ENCODE data around the gene CHRNA4. TPM values are rescaled to one million over a fixed set of nuclear protein-coding genes. Genes with fewer than 3 reads are reported as not detected.

The CHRNA4 gene
- total and polyA plus RNA-seq, 11 donors: 0.06 to 1.5 (median 0.37) TPM; not detected in 5

- Histone ChIP-seq H3K4me3 (no peak overlapping the region), H3K27me3 (peaks cover 0 to 27% (median 5%) of the 10 kb centered on the region in 9 donors), H3K27ac (no peak overlapping the region), H3K9me3 (peaks cover 0 to 18% (median 0%) of the 10 kb centered on the region in 12 donors), H3K4me1 (no peaks in the 10 kb centered on the region), H3K36me3 (no peaks in the 10 kb centered on the region)
- intact Hi-C loops (cut with DNase I): no loop called here
- no peak for TF ChIP-seq POLR2A (IDR thresholded peaks at IDR 0.05)
- no peak for TF ChIP-seq CTCF (IDR thresholded peaks at IDR 0.05)
- DNase-seq (no peak), ATAC-seq (no peak)
- WGBS, 4 donors: 90 to 94% (median 91%) methylated on average over 17 of the region's 17 CpGs
Measured at GRCh38 chr20:63392465-63393365, 31.6 kb upstream of the CHRNA4 start.

- intact Hi-C loops (cut with DNase I): loop anchor here in 1 of 10 donors (10.0 kb wide), 1 partner anchor 333 kb away; no protein-coding TSS in a partner anchor
- no peaks in the 10 kb centered on the region for H3K4me1 ChIP-seq
- H3K9me3 ChIP-seq: peaks cover 0 to 34% (median 15%) of the 10 kb centered on the region in 12 donors
- H3K36me3 ChIP-seq: no peaks in the 10 kb centered on the region
- DNase-seq (no peak), ATAC-seq (peak in 1 of 4 donors; percentile 13)
- H3K27ac ChIP-seq: no peak overlapping the region
- H3K4me3 ChIP-seq: no peak overlapping the region
- no peak for TF ChIP-seq CTCF (IDR thresholded peaks at IDR 0.05)
- no peak for TF ChIP-seq POLR2A (IDR thresholded peaks at IDR 0.05)
- 81 to 94% (median 87%) methylated on average over 18 of the region's 18 CpGs for WGBS, 4 donors
- peaks cover 0 to 17% (median 0%) of the 10 kb centered on the region in 9 donors for H3K27me3 ChIP-seq
Measured at GRCh38 chr20:63387917-63388316, 26.8 kb upstream of the CHRNA4 start.

GRCh38 chr20:63387393-63387792 lies 26.2 kb upstream of the CHRNA4 start:
- intact Hi-C loops (cut with DNase I): loop anchor here in 1 of 10 donors (10.0 kb wide), 1 partner anchor 333 kb away; no protein-coding TSS in a partner anchor
- no peaks in the 10 kb centered on the region for H3K36me3 ChIP-seq

More at GRCh38 chr20:63387393-63387792, 26.2 kb upstream of the CHRNA4 start:
- Histone ChIP-seq H3K4me3 (no peak overlapping the region), H3K27me3 (peaks cover 0 to 19% (median 2%) of the 10 kb centered on the region in 9 donors), H3K4me1 (no peaks in the 10 kb centered on the region), H3K9me3 (peaks cover 0 to 34% (median 15%) of the 10 kb centered on the region in 12 donors), H3K27ac (no peak overlapping the region)
- WGBS, 4 donors: 87 to 95% (median 94%) methylated on average over 13 of the region's 13 CpGs
- DNase-seq (no peak), ATAC-seq (peak in 1 of 4 donors; percentile 18)
- TF ChIP-seq CTCF (IDR thresholded peaks at IDR 0.05) (no peak), POLR2A (IDR thresholded peaks at IDR 0.05) (no peak)
